B cell (primary cell): ENCODE data around the gene MRPS11. TPM values are rescaled to one million over a fixed set of nuclear protein-coding genes. Genes with fewer than 3 reads are reported as not detected.

ENCODE experiments used
- ATAC-seq: fragments of 200-7000 bp; cut with Tn5 transposase; one replicate; pipeline ENCODE4 v1.10.0; 2021; ENCODE audit warnings: low read depth, mild to moderate bottlenecking, moderate number of reproducible peaks, moderate library complexity
- CTCF ChIA-PET: fragments of 350-600 bp; sonication (Branson Sonifier 250); formaldehyde crosslinking; loops from one replicate; lab custom pipeline; 2021; ENCODE audit warnings: antibody characterized with exemption, inconsistent platforms; lab: Charles Lee
- POLR2A ChIA-PET: fragments of 350-600 bp; sonication (Branson Sonifier 250); formaldehyde crosslinking; loops from one replicate; lab custom pipeline; 2021; ENCODE audit warnings: antibody characterized with exemption; lab: Charles Lee
- DNase-seq: peaks from one replicate; pipeline ENCODE4 v3.0.0; 2013
- H2AFZ ChIP-seq: 2 replicates; pipeline ENCODE4 v1.6.1; 2012; ENCODE audit warnings: mild to moderate bottlenecking, low read depth, low read length; ENCODE audit not compliant: insufficient read depth, poor library complexity, severe bottlenecking
- H3K27ac ChIP-seq, 2 donors: 1 replicate in 1 of 2; 2 replicates in 1 of 2; pipeline ENCODE4 v1.5.1; 2012 to 2013; ENCODE audit warnings: low read length in 2 of 2, mild to moderate bottlenecking in 2 of 2, moderate library complexity in 1 of 2
- H3K27me3 ChIP-seq, 4 experiments: fragments of 200-600 bp in 1 of 4; sonication (generic) in 1 of 4; replicated peaks in 1 of 4; 1 replicate in 2 of 4; 2 replicates in 2 of 4; pipeline versions ENCODE4 v1.6.1 to v1.7.0; 2013 to 2016; ENCODE audit warnings: low read length in 3 of 4, mild to moderate bottlenecking in 2 of 4, mixed read lengths in 1 of 4, moderate library complexity in 1 of 4; ENCODE audit not compliant: insufficient read depth in 4 of 4, control insufficient read depth in 3 of 4; ENCODE audit errors: control extremely low read depth in 1 of 4
- H3K36me3 ChIP-seq, 2 experiments: replicated peaks in 1 of 2; 1 replicate in 1 of 2; 2 replicates in 1 of 2; pipeline versions ENCODE4 v1.6.1 to v1.7.1; 2013; ENCODE audit warnings: low read length in 1 of 2; ENCODE audit not compliant: insufficient read depth in 2 of 2, control insufficient read depth in 1 of 2; ENCODE audit errors: control extremely low read depth in 1 of 2, extremely low read depth in 1 of 2
- H3K4me1 ChIP-seq, 2 donors: fragments of 200-600 bp in 1 of 2; sonication (generic) in 1 of 2; 1 replicate in 1 of 2; 2 replicates in 1 of 2; pipeline versions ENCODE4 v1.5.1 to v1.6.1; 2013 to 2017; ENCODE audit warnings: low read length in 2 of 2; ENCODE audit not compliant: control insufficient read depth in 2 of 2, insufficient read depth in 2 of 2
- H3K4me2 ChIP-seq: replicated peaks from 2 replicates; pipeline ENCODE3; 2012; ENCODE audit warnings: mild to moderate bottlenecking, low read depth, low read length; ENCODE audit not compliant: poor library complexity, severe bottlenecking
- H3K4me3 ChIP-seq, 5 experiments: fragments of 200-600 bp in 1 of 5; sonication (generic) in 1 of 5; 1 replicate in 3 of 5; 2 replicates in 2 of 5; pipeline versions ENCODE4 v1.5.1 to v1.7.0; 2011 to 2016; ENCODE audit warnings: low read length in 4 of 5, mild to moderate bottlenecking in 4 of 5, low read depth in 2 of 5, control low read depth in 1 of 5, moderate library complexity in 1 of 5; ENCODE audit not compliant: insufficient read depth in 1 of 5; ENCODE audit errors: control extremely low read depth in 1 of 5, extremely low read depth in 1 of 5
- H3K79me2 ChIP-seq: fragments of 200-600 bp; sonication (generic); one replicate; pipeline ENCODE4 v1.6.0; 2016; ENCODE audit warnings: low read length; ENCODE audit not compliant: control insufficient read depth, insufficient read depth
- H3K9ac ChIP-seq: fragments of 200-600 bp; sonication (generic); 2 replicates; pipeline ENCODE4 v1.6.1; 2017; ENCODE audit warnings: mild to moderate bottlenecking, low read length, moderate library complexity
- H3K9me3 ChIP-seq, 3 donors: one replicate each; pipeline versions ENCODE4 v1.6.1 to v1.7.1; 2013; ENCODE audit warnings: low read length in 2 of 3; ENCODE audit not compliant: control insufficient read depth in 2 of 3, insufficient read depth in 1 of 3; ENCODE audit errors: control extremely low read depth in 1 of 3
- H4K20me1 ChIP-seq: 2 replicates; pipeline ENCODE4 v1.6.0; 2012; ENCODE audit warnings: mild to moderate bottlenecking, low read length; ENCODE audit not compliant: insufficient read depth, control insufficient read depth, poor library complexity, severe bottlenecking
- H3K27ac Mint-ChIP-seq: one replicate; pipeline ENCODE4 v1.8.0; 2021; ENCODE audit warnings: mixed read lengths
- H3K27me3 Mint-ChIP-seq: one replicate; pipeline ENCODE4 v1.8.0; 2021; ENCODE audit warnings: mixed read lengths
- H3K4me1 Mint-ChIP-seq: one replicate; pipeline ENCODE4 v1.8.0; 2021; ENCODE audit warnings: mixed read lengths
- H3K4me3 Mint-ChIP-seq: one replicate; pipeline ENCODE4 v1.8.0; 2021; ENCODE audit warnings: mixed read lengths
- H3K9me3 Mint-ChIP-seq: one replicate; pipeline ENCODE4 v1.8.0; 2022; ENCODE audit warnings: mixed read lengths; ENCODE audit not compliant: insufficient read depth
- EZH2 ChIP-seq: IDR thresholded peaks from 2 replicates; pipeline ENCODE4 v1.6.1; 2012; ENCODE audit warnings: borderline replicate concordance, low read depth, mild to moderate bottlenecking, moderate library complexity, low read length; ENCODE audit not compliant: insufficient read depth, poor library complexity, severe bottlenecking
- WGBS: methylation state at CpG from one replicate; pipeline ENCODE4 v1.1.5; 2013; ENCODE audit warnings: missing lambda C conversion rate; ENCODE audit not compliant: insufficient coverage; 5-methylcytosine and 5-hydroxymethylcytosine counted together
- intact Hi-C: fragments of 100-400 bp; cut with micrococcal nuclease; formaldehyde crosslinking; loops from one replicate; pipeline ENCODE4 v1.10.0; 2022
- polyA plus RNA-seq: library from polyadenylated mRNA; depleted of rRNA; stranded (reverse); fragments of >200 nt; gene quantifications from 2 replicates; pipeline ENCODE4 v1.2.3, GENCODE V29; 2012
- total RNA-seq, 2 donors: library from RNA; stranded (reverse); fragments of 120-200 nt in 1 of 2; gene quantifications; 1 replicate in 1 of 2; 2 replicates in 1 of 2; pipeline versions ENCODE4 v1.2.3 to v1.2.4, GENCODE V29; 2013 to 2022
- TF ChIP-seq, protein P1 (sequence below): fragments of 200-600 bp; IDR thresholded peaks from one replicate; pipeline ENCODE4 v1.8.0; 2022; ENCODE audit warnings: antibody characterized with exemption, mild to moderate bottlenecking

Gene MRPS11
- total and polyA plus RNA-seq, 2 donors (not counting 1 experiment from before 2014, with no cell fraction given): 21.1 to 37.9 TPM

DNA sequence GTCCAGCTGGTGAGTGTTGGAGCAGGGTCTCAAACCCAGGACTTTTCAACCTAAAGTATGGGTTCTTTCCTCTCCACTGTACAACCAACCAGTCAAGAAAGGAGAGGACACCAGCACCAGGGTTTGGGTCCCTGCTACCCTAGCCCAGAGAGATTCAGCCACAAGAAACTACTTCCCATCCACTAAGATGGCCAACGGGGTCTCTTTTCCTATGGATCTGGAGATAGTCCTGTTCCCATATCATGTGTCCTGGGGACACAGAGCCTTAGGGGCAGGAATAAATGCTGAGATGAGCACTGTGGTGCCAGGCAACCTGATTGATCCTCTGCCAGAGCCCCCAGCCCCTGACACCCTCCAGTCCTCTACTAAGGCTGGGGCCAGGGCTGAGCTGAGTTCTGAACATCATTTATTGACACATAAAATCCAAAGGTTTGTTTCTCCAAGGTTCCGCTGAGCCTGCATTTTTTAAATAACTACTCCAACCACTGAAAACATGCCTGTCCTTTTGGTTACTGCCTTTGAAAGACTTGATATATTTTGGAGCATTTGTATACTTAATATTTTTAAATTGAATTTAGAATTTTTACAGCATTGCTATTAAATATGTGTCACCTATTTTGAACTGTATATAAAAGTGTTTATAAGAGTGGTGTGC, 26.3 kb upstream of the MRPS11 start:
- peaks cover 0 to 17% (median 4%) of the 10 kb centered on the region in 4 experiments for H3K27me3 ChIP-seq
- no peak overlapping the region for H3K9ac ChIP-seq
- no CpG with 5 or more reads among the region's 2 CpGs for WGBS
- no peak overlapping the region for H3K4me3 ChIP-seq
- H3K27me3 Mint-ChIP-seq: peaks cover 47% of the 10 kb centered on the region
- H3K36me3 ChIP-seq: no peaks in the 10 kb centered on the region
- no peaks in the 10 kb centered on the region for H3K4me1 Mint-ChIP-seq
- TF ChIP-seq, protein P1, sequence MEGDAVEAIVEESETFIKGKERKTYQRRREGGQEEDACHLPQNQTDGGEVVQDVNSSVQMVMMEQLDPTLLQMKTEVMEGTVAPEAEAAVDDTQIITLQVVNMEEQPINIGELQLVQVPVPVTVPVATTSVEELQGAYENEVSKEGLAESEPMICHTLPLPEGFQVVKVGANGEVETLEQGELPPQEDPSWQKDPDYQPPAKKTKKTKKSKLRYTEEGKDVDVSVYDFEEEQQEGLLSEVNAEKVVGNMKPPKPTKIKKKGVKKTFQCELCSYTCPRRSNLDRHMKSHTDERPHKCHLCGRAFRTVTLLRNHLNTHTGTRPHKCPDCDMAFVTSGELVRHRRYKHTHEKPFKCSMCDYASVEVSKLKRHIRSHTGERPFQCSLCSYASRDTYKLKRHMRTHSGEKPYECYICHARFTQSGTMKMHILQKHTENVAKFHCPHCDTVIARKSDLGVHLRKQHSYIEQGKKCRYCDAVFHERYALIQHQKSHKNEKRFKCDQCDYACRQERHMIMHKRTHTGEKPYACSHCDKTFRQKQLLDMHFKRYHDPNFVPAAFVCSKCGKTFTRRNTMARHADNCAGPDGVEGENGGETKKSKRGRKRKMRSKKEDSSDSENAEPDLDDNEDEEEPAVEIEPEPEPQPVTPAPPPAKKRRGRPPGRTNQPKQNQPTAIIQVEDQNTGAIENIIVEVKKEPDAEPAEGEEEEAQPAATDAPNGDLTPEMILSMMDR: no peak
- TF ChIP-seq EZH2: no peak
- no peak overlapping the region for H3K27ac ChIP-seq
- no peaks in the 10 kb centered on the region for H4K20me1 ChIP-seq
- peaks cover 0 to 15% (median 4%) of the 10 kb centered on the region in 3 donors for H3K9me3 ChIP-seq
- CTCF ChIA-PET: no interaction called here
- peaks cover 6% of the 10 kb centered on the region for H3K9me3 Mint-ChIP-seq
- H3K4me3 Mint-ChIP-seq: no peak overlapping the region
- H3K27ac Mint-ChIP-seq: no peak overlapping the region
- no peaks in the 10 kb centered on the region for H3K4me1 ChIP-seq
- ATAC-seq: no peak
- H3K79me2 ChIP-seq: no peaks in the 10 kb centered on the region
- no peak overlapping the region for H3K4me2 ChIP-seq
- no peak for DNase-seq
- POLR2A ChIA-PET: no interaction called here
- no peak overlapping the region for H2AFZ ChIP-seq
- intact Hi-C loops: no loop called here

- Histone ChIP-seq H3K4me2 (no peak overlapping the region), H2AFZ (no peak overlapping the region), H3K27me3 (peaks cover 0 to 17% (median 3%) of the 10 kb centered on the region in 4 experiments), H3K9ac (no peak overlapping the region), H3K27ac (no peak overlapping the region), H3K4me3 (no peak overlapping the region), H3K9me3 (peaks cover 0 to 15% (median 4%) of the 10 kb centered on the region in 3 donors), H3K79me2 (no peaks in the 10 kb centered on the region), H3K4me1 (peaks cover 2 to 3% of the 10 kb centered on the region in 2 donors), H3K36me3 (no peaks in the 10 kb centered on the region), H4K20me1 (no peaks in the 10 kb centered on the region)
- Mint-ChIP-seq H3K4me1 (peaks cover 4% of the 10 kb centered on the region), H3K4me3 (no peak overlapping the region), H3K9me3 (peaks cover 6% of the 10 kb centered on the region), H3K27ac (no peak overlapping the region), H3K27me3 (peaks cover 11% of the 10 kb centered on the region)
- no CpG with 5 or more reads among the region's 1 CpG for WGBS
- DNase-seq (no peak), ATAC-seq (no peak)
- ChIA-PET POLR2A (no interaction called here), CTCF (no interaction called here)
- TF ChIP-seq, protein P1: no peak
- no peak for TF ChIP-seq EZH2
- intact Hi-C loops: no loop called here
Observed at GRCh38 chr15:88447206-88447605, 20.3 kb upstream of the MRPS11 start.
